Measurements from ENCODE around the gene TFF1. TPM values are rescaled to one million over a fixed set of nuclear protein-coding genes. Genes with fewer than 3 reads are reported as not detected.

TFF1 gene
- total and polyA plus RNA-seq, 2 of the 4 experiments (the other 2 are of a cell fraction), result not detected

- no peak for TF ChIP-seq CEBPB (IDR thresholded peaks at IDR 0.05; ENCODE audit: low read depth, low read length)
These were observed 39.0 kb upstream of the TFF1 start (continued) for GRCh38 chr21:42405064-42406013.

GRCh38 chr21:42404539-42404938 lies 38.2 kb upstream of the TFF1 start:
- no peak overlapping the region for H2BK20ac ChIP-seq (ENCODE audit: low read depth, low read length)
- H3K4me1 ChIP-seq (ENCODE audit: control insufficient read depth, insufficient read depth, low read length), result no peaks in the 10 kb centered on the region
- H3K4me3 ChIP-seq (ENCODE audit: insufficient read depth, low read depth, low read length), result no peak overlapping the region
- no peak overlapping the region for H3K4ac ChIP-seq (ENCODE audit: low read depth, low read length)
- no peak overlapping the region for H2BK120ac ChIP-seq (ENCODE audit: low read depth, low read length)
- intact Hi-C loops (cut with micrococcal nuclease) (no loop called here), dilution Hi-C loops (cut with HindIII; ENCODE audit: low sequenced_read_pairs, unreplicated experiment) (no loop called here), in situ Hi-C loops (cut with MboI; ENCODE audit: low sequenced_read_pairs) (no loop called here)
- no peak overlapping the region for H3K14ac ChIP-seq (replicated peaks; ENCODE audit: low read depth, low read length)
- no peak overlapping the region for H4K5ac ChIP-seq (ENCODE audit: low read depth, low read length)
- H2AK5ac ChIP-seq (ENCODE audit: low read depth, low read length), result no peak overlapping the region
- H3K27me3 ChIP-seq (ENCODE audit: control insufficient read depth, insufficient read depth, low read length), result peaks cover 8% of the 10 kb centered on the region; the same call in 1 of the 2 replicates
- no peak overlapping the region for H3K23ac ChIP-seq (ENCODE audit: low read depth, low read length)
- H4K91ac ChIP-seq (ENCODE audit: insufficient read depth, low read depth, low read length), result no peak overlapping the region
- no TSS peak for BruUV-seq (replicated peaks)
- no peaks in the 10 kb centered on the region for H3K79me1 ChIP-seq (ENCODE audit: low read depth in 1 of 2, low read length in 2 of 2)
- H3K9me3 ChIP-seq (ENCODE audit: control insufficient read depth, insufficient read depth, low read length), result no peaks in the 10 kb centered on the region
- ATAC-seq (ENCODE audit: low read depth) (no peak), DNase-seq (no peak)
- no peaks in the 10 kb centered on the region for H3K36me3 ChIP-seq (ENCODE audit: control insufficient read depth, insufficient read depth, low read length)
- H2BK15ac ChIP-seq (ENCODE audit: low read depth, low read length), result no peak overlapping the region
- H4K20me1 ChIP-seq (ENCODE audit: insufficient read depth, low read length), result no peaks in the 10 kb centered on the region
- no peak overlapping the region for H3K18ac ChIP-seq (ENCODE audit: low read depth, low read length)
- no peak overlapping the region for H3K9ac ChIP-seq (ENCODE audit: low read depth, low read length)
- no peak overlapping the region for H3K4me2 ChIP-seq (ENCODE audit: low read depth, low read length)
- H2AK9ac ChIP-seq (replicated peaks; ENCODE audit: low read depth, low read length, poor library complexity), result no peak overlapping the region
- H3K56ac ChIP-seq (ENCODE audit: extremely low read depth, insufficient read depth, low read length), result no peak overlapping the region
- H4K8ac ChIP-seq (ENCODE audit: low read depth in 2 of 2, low read length in 2 of 2), result no peak overlapping the region
- TF ChIP-seq CEBPB (IDR thresholded peaks at IDR 0.05; ENCODE audit: low read depth, low read length) (no peak), RCOR1 (IDR thresholded peaks at IDR 0.05; ENCODE audit: insufficient replicate concordance, low read length) (no peak), BHLHE40 (IDR thresholded peaks at IDR 0.05; ENCODE audit: low read depth, low read length) (no peak), RAD21 (IDR thresholded peaks at IDR 0.05; ENCODE audit: low read length) (no peak)
- no peak overlapping the region for H3K27ac ChIP-seq (ENCODE audit: insufficient read depth, low read length)
- POLR2A ChIA-PET (ENCODE audit: unreplicated experiment), result no interaction called here
- H2BK5ac ChIP-seq (ENCODE audit: low read depth, low read length, poor library complexity, severe bottlenecking), result no peak overlapping the region
- H3K9me1 ChIP-seq (ENCODE audit: insufficient read depth, low read length), result no peaks in the 10 kb centered on the region
- CTCF ChIA-PET, result no interaction called here
- no peak overlapping the region for H2AFZ ChIP-seq (replicated peaks; ENCODE audit: low read length, poor library complexity)
- WGBS, 2 experiments (ENCODE audit: extremely low coverage in 2 of 2, insufficient read length in 1 of 2), result 56% methylated on average over 4 of the region's 10 CpGs; no CpG with 5 or more reads in 1 of the 2 experiments
